ENCODE measurements around the gene TINAGL1.

GRCh38 chr1:31569596-31570173 is 6.6 kb upstream of the TINAGL1 start:
- no peak for TF ChIP-seq CTCF (IDR thresholded peaks at IDR 0.05)
- no peak for TF ChIP-seq POLR2A (IDR thresholded peaks at IDR 0.05)
- TF ChIP-seq EP300 (IDR thresholded peaks at IDR 0.05): no peak

All from gastroesophageal sphincter (tissue), 3 donors.